HPDE6-E6E7 (cell line): ENCODE measurements around the gene PPP6R2.

ENCODE experiments used
- DNase-seq: peaks from one replicate; pipeline ENCODE4 v3.0.0; 2011; ENCODE audit warnings: missing footprints; ENCODE audit errors: extremely low spot score

The PPP6R2 gene

GRCh38 chr22:50467773-50468440 lies 124.8 kb downstream of the PPP6R2 start:
- DNase-seq: no peak

GRCh38 chr22:50468626-50469025 lies 125.5 kb downstream of the PPP6R2 start:
- no peak for DNase-seq

GRCh38 chr22:50469377-50470305 lies 126.5 kb downstream of the PPP6R2 start:
- DNase-seq: peak; percentile 66

GRCh38 chr22:50470491-50470890 lies 127.4 kb downstream of the PPP6R2 start:
- DNase-seq: no peak

GRCh38 chr22:50471197-50471847 lies 128.2 kb downstream of the PPP6R2 start:
- no peak for DNase-seq

- no peak for DNase-seq
Measured at GRCh38 chr22:50471962-50472361, 128.8 kb downstream of the PPP6R2 start.

GRCh38 chr22:50473088-50473487 lies 130.0 kb downstream of the PPP6R2 start:
- no peak for DNase-seq

- no peak for DNase-seq
Measured at GRCh38 chr22:50473855-50474671, 130.9 kb downstream of the PPP6R2 start.

- peak; percentile 95 for DNase-seq
Measured at GRCh38 chr22:50474710-50475651, 131.9 kb downstream of the PPP6R2 start, which contains the start of gene SBF1. Gene SBF1 (minus strand): TSS chr22:50475035. CDS start chr22:50474840, 195 bp downstream.

- no peak for DNase-seq
Measured at GRCh38 chr22:50475652-50476002, 132.5 kb downstream of the PPP6R2 start.

- no peak for DNase-seq
Measured at GRCh38 chr22:50476868-50477267, 133.7 kb downstream of the PPP6R2 start.

- DNase-seq: no peak
Measured at GRCh38 chr22:50477923-50478322, 134.8 kb downstream of the PPP6R2 start.

- no peak for DNase-seq
Measured at GRCh38 chr22:50479721-50480120, 136.6 kb downstream of the PPP6R2 start.

GRCh38 chr22:50481045-50481439 lies 137.9 kb downstream of the PPP6R2 start:
- no peak for DNase-seq

- DNase-seq: no peak
Measured at GRCh38 chr22:50481440-50482106, 138.4 kb downstream of the PPP6R2 start, which contains the start of gene ADM2. Gene ADM2 (plus strand): TSS chr22:50481543. CDS start chr22:50481848, 305 bp downstream.

- DNase-seq: no peak
Measured at GRCh38 chr22:50482107-50483074, 139.3 kb downstream of the PPP6R2 start.

- DNase-seq: no peak
Measured at GRCh38 chr22:50483106-50483505, 140.0 kb downstream of the PPP6R2 start.

- DNase-seq: no peak
Measured at GRCh38 chr22:50483556-50483955, 140.4 kb downstream of the PPP6R2 start.
